ENCODE measurements around the gene MAPKBP1. TPM values are rescaled to one million over a fixed set of nuclear protein-coding genes. Genes with fewer than 3 reads are reported as not detected.

Gene MAPKBP1
- total RNA-seq, 6 experiments from 2014 or later: 4.3 to 7.9 (median 5.7) TPM

DNA sequence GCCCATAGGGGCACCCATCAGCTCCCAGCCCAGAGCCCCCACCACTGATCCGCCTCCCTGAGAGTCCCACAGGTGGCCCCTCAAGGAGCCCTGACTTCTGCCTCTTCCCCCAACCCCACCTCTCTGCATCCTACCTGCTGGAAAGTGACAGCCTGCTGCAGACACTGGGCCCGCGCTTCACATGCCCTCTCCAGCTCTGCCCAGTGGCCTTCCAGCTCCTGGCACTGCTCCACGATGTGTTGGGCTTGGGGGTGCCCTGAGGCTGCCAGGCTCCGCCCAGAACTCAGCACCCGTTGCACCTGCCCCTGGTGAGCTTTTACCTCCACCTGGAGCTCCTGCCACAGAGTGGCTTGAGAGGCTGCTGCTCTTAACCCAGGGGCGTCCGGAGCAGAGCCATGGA is 99.4 kb downstream of the MAPKBP1 start:
- H3K4me1 ChIP-seq: peaks cover 0 to 11% (median 3%) of the 10 kb centered on the region in 4 donors
- no peak for DNase-seq
- no peak for TF ChIP-seq POLR2A (IDR thresholded peaks at IDR 0.05)
- TF ChIP-seq, protein P1, sequence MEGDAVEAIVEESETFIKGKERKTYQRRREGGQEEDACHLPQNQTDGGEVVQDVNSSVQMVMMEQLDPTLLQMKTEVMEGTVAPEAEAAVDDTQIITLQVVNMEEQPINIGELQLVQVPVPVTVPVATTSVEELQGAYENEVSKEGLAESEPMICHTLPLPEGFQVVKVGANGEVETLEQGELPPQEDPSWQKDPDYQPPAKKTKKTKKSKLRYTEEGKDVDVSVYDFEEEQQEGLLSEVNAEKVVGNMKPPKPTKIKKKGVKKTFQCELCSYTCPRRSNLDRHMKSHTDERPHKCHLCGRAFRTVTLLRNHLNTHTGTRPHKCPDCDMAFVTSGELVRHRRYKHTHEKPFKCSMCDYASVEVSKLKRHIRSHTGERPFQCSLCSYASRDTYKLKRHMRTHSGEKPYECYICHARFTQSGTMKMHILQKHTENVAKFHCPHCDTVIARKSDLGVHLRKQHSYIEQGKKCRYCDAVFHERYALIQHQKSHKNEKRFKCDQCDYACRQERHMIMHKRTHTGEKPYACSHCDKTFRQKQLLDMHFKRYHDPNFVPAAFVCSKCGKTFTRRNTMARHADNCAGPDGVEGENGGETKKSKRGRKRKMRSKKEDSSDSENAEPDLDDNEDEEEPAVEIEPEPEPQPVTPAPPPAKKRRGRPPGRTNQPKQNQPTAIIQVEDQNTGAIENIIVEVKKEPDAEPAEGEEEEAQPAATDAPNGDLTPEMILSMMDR (IDR thresholded peaks at IDR 0.05): no peak
- H3K36me3 ChIP-seq: no peaks in the 10 kb centered on the region
- no peaks in the 10 kb centered on the region for H3K9me3 ChIP-seq
- intact Hi-C loops (cut with DNase I): no loop called here
- no peak overlapping the region for H3K27ac ChIP-seq
- H3K4me3 ChIP-seq: no peak overlapping the region
- H3K27me3 ChIP-seq: no peaks in the 10 kb centered on the region
- no peak for ATAC-seq
- 67% methylated on average over 1 of the region's 8 CpGs for WGBS (ENCODE audit: insufficient coverage, low coverage, low lambda C conversion rate, missing lambda C conversion rate)

DNA sequence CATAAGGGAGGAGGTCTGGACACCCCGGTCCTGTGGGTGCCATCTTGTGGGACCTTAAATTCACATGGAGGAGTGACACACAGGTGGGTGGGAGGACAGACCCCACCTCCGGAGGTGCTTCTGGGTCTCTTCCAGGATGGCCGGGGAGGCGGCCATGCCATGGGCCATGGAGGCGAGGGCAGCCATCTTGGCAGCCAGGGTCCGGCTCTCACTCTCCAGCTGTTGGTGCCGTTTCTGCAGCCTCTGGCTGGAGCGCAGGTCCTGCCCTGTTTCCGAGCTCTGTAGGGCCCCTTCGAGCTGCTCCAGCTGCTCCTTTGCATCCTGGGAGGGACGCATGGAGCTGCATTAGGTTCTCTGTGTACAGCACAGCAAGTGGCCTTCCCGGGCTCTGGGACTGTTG is 100.5 kb downstream of the MAPKBP1 start:
- TF ChIP-seq, protein P1 (IDR thresholded peaks at IDR 0.05): no peak
- TF ChIP-seq POLR2A (IDR thresholded peaks at IDR 0.05): no peak
- DNase-seq: no peak
- intact Hi-C loops (cut with DNase I): no loop called here
- Histone ChIP-seq H3K4me3 (no peak overlapping the region), H3K4me1 (peaks cover 0 to 11% (median 3%) of the 10 kb centered on the region in 4 donors), H3K27ac (no peak overlapping the region), H3K9me3 (no peaks in the 10 kb centered on the region), H3K27me3 (no peaks in the 10 kb centered on the region), H3K36me3 (no peaks in the 10 kb centered on the region)
- no CpG with 5 or more reads among the region's 12 CpGs for WGBS (ENCODE audit: insufficient coverage, low coverage, low lambda C conversion rate, missing lambda C conversion rate)
- ATAC-seq: no peak

DNA sequence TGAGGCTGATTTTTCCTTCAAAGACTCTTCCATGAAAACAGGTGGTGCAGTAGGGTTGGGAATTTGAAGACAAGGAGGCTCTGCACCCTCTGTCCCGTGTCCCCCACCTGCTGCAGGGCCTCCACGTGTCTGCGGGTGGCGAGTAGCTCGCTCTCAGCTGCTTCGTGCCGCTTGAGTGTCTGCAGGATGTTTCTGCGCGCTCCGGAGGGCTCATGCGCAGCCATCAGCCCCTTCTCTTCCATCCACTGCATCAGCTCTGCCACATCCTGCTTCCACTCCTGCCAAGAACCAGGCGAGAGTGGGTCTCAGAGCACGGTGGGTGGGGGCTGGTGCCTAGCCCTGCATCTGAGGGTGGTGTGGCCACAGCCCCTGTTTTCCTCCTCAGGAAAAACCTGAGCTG is 101.7 kb downstream of the MAPKBP1 start:
- H3K4me1 ChIP-seq: peaks cover 0 to 14% (median 7%) of the 10 kb centered on the region in 4 donors
- H3K4me3 ChIP-seq: no peak overlapping the region
- no peaks in the 10 kb centered on the region for H3K9me3 ChIP-seq
- H3K27ac ChIP-seq: no peak overlapping the region
- 22% methylated on average over 3 of the region's 13 CpGs for WGBS (ENCODE audit: insufficient coverage, low coverage, low lambda C conversion rate, missing lambda C conversion rate)
- H3K27me3 ChIP-seq: no peaks in the 10 kb centered on the region
- H3K36me3 ChIP-seq: no peaks in the 10 kb centered on the region
- intact Hi-C loops (cut with DNase I): no loop called here
- TF ChIP-seq, protein P1 (IDR thresholded peaks at IDR 0.05): no peak
- TF ChIP-seq POLR2A (IDR thresholded peaks at IDR 0.05): no peak
- no peak for ATAC-seq
- no peak for DNase-seq

DNA sequence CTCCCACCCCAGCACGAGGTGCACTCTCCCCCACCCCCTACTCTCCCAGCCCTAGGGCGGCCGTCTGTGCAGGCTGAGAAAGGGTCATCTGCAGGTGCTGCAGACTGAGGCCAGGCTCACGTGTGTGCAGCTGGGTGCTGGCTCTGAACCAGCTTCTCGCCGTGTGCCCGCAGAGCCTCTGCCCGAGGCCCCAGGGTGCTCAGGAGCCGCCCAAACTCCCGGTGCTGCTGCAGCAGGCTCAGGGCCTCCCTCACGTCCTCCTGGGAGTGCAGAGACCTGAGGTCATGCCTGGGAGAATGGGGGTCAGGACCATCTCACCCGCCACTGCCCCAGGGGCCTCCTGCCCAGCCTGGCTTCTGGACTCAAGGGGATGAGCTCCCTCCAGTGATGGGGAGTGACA is 102.4 kb downstream of the MAPKBP1 start:
- intact Hi-C loops (cut with DNase I): no loop called here
- H3K36me3 ChIP-seq: no peaks in the 10 kb centered on the region
- no peaks in the 10 kb centered on the region for H3K27me3 ChIP-seq
- no peak for ATAC-seq
- peak in 1 of 3 donors; percentile 46 for DNase-seq
- no peak overlapping the region for H3K4me3 ChIP-seq
- no CpG with 5 or more reads among the region's 12 CpGs for WGBS (ENCODE audit: insufficient coverage, low coverage, low lambda C conversion rate, missing lambda C conversion rate)
- TF ChIP-seq POLR2A (IDR thresholded peaks at IDR 0.05): no peak
- TF ChIP-seq, protein P1 (IDR thresholded peaks at IDR 0.05): no peak
- peaks cover 0 to 19% (median 9%) of the 10 kb centered on the region in 4 donors for H3K4me1 ChIP-seq
- no peaks in the 10 kb centered on the region for H3K9me3 ChIP-seq
- no peak overlapping the region for H3K27ac ChIP-seq

Small RNAs within 50 kb of the gene (microRNA-seq; reads per million reads assigned to microRNA genes)
- gene MIR4310: 0 reads per million in 2 donors

Small RNAs within 50 kb of the gene (small RNA-seq; reads per million reads assigned to genes)
- gene JMJD7-PLA2G4B (0 reads per million in 2 experiments), gene MIR4310 (0 reads per million in 2 experiments), gene RNA5SP393 (0 reads per million in 2 experiments)

Other genes starting within 250 kb of the MAPKBP1 start
- 10 to 100 TPM; 13.9 to 20.8 (median 17.9) TPM for gene RPAP1, start 230.2 kb upstream of the MAPKBP1 start, total RNA-seq
- 1 to 10 TPM; 1.1 to 2.9 (median 1.8) TPM for gene TYRO3, start 215.3 kb upstream of the MAPKBP1 start, total RNA-seq
- gene MGA, start 114.1 kb upstream of the MAPKBP1 start, total RNA-seq: 10 to 100 TPM; 10.9 to 17.2 (median 12.1) TPM
- gene JMJD7, start 53.6 kb downstream of the MAPKBP1 start, total RNA-seq: 1 to 10 TPM; 6.0 to 8.6 (median 7.3) TPM
- 1 to 10 TPM in 5 of 6 experiments, under 1 TPM in 1; 0.31 to 7.3 (median 4.7) TPM for gene PLA2G4B, start 64.4 kb downstream of the MAPKBP1 start, total RNA-seq
- 1 to 10 TPM in 2 of 6 experiments, under 1 TPM in 4; 0.06 to 3.2 (median 0.81) TPM for gene SPTBN5, start 119.6 kb downstream of the MAPKBP1 start, total RNA-seq
- 10 to 100 TPM in 3 of 6 experiments, 1 to 10 TPM in 3; 4.7 to 21.5 (median 11.1) TPM for gene EHD4, start 198.1 kb downstream of the MAPKBP1 start, total RNA-seq
- gene PLA2G4E, start 246.6 kb downstream of the MAPKBP1 start, total RNA-seq: not detected

Data from right lobe of liver (tissue), 6 donors.